Activated naive CD8-positive, alpha-beta T cell treated with anti-CD3 and anti-CD28 coated beads, Interleukin-2, amount 50 U/mL, for 16 hours (primary cell): ENCODE results near the gene ZNF558.

Source experiments
- DNase-seq: peaks from one replicate; pipeline ENCODE4 v3.0.0-alpha.2; 2020; ENCODE audit warnings: low read depth, low spot score

The ZNF558 gene

GRCh38 chr19:8832132-8833021 lies at the start of gene ZNF558, which contains the start of gene MBD3L1:
Gene ZNF558 (minus strand): TSS chr19:8832304. CDS start chr19:8822659, 9,645 bp downstream.
Gene MBD3L1 (plus strand): TSS chr19:8832377. CDS start chr19:8842679, 10,302 bp downstream.
- DNase-seq = peak; percentile 99

GRCh38 chr19:8881512-8881911 lies 49.4 kb upstream of the ZNF558 start:
- DNase-seq = no peak

- DNase-seq = no peak
These were observed 48.9 kb upstream of the ZNF558 start for GRCh38 chr19:8880868-8881488.

GRCh38 chr19:8877854-8878705 lies 46.0 kb upstream of the ZNF558 start:
- no peak for DNase-seq

GRCh38 chr19:8866344-8866743 lies 34.2 kb upstream of the ZNF558 start:
- DNase-seq = no peak

- DNase-seq = no peak
These were observed 26.2 kb upstream of the ZNF558 start for GRCh38 chr19:8858260-8858659.

- DNase-seq = no peak
These were observed 18.4 kb upstream of the ZNF558 start for GRCh38 chr19:8850488-8850887.

- DNase-seq = no peak
These were observed 17.1 kb upstream of the ZNF558 start for GRCh38 chr19:8849232-8849631.

GRCh38 chr19:8846819-8847218 lies 14.7 kb upstream of the ZNF558 start:
- DNase-seq = no peak

GRCh38 chr19:8840708-8841107 lies 8.6 kb upstream of the ZNF558 start:
- no peak for DNase-seq

- DNase-seq = no peak
These were observed 3.8 kb upstream of the ZNF558 start for GRCh38 chr19:8835877-8836276.

GRCh38 chr19:8835446-8835845 lies 3.3 kb upstream of the ZNF558 start:
- no peak for DNase-seq

- no peak for DNase-seq
These were observed 322 bp downstream of the ZNF558 start for GRCh38 chr19:8831832-8832131.

- DNase-seq = no peak
These were observed 731 bp downstream of the ZNF558 start for GRCh38 chr19:8831373-8831772.

- DNase-seq = no peak
These were observed 4.8 kb downstream of the ZNF558 start for GRCh38 chr19:8827277-8827676.

GRCh38 chr19:8826371-8826770 lies 5.7 kb downstream of the ZNF558 start:
- no peak for DNase-seq

- no peak for DNase-seq
These were observed 10.3 kb downstream of the ZNF558 start for GRCh38 chr19:8821748-8822241.

GRCh38 chr19:8820234-8820633 lies 11.9 kb downstream of the ZNF558 start:
- no peak for DNase-seq

GRCh38 chr19:8815780-8816179 lies 16.3 kb downstream of the ZNF558 start:
- no peak for DNase-seq

- no peak for DNase-seq
These were observed 17.9 kb downstream of the ZNF558 start for GRCh38 chr19:8814176-8814575.

- DNase-seq = no peak
These were observed 20.6 kb downstream of the ZNF558 start for GRCh38 chr19:8811315-8812172.
